ENCODE data around the gene HIPK1. TPM values are rescaled to one million over a fixed set of nuclear protein-coding genes. Genes with fewer than 3 reads are reported as not detected.

HIPK1 gene
- total RNA-seq, 4 donors from 2014 or later, result 54.4 to 67.6 (median 60.0) TPM

DNA sequence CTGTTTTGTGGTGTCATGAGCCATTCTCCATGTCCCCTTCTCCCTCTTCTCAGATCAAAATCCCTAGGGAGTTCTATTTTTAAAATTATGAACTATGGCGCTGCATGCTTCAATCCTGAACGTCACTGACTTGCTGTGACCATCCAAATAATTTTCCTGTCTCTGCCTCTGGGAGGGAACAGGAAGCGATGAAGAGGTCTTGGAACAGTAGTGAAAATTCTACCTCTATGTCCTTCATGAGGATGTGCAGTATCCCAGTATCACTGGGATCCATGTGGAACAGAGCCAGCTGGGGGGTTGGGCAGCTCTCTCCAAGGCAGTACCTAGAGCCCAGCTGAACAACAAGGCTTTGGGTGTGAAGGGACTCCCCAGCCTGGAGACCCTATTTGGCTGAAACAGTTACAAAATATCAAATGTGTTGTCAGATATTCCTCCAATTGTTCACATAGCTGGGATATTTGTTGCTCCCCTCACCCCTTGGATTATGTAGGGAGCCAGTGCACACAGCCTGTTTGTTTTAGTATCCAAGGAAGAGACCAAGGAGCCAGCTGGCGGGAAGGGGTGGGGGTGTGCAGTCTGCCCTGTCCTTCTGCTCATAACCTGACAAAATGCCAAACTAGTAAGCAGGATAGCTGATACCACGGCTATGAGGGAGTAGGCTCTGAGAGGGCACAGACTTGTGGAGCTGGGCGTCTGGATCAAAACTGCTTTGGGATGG lies 16.4 kb upstream of the HIPK1 start:
- intact Hi-C loops (cut with DNase I; ENCODE audit: low total_unique reads), result loop anchor here (2.0 kb wide), 1 partner anchor 16 kb away; the partner anchor contains the start of gene HIPK1
- DNase-seq, result peak in 1 of 2 donors; percentile 34

DNA sequence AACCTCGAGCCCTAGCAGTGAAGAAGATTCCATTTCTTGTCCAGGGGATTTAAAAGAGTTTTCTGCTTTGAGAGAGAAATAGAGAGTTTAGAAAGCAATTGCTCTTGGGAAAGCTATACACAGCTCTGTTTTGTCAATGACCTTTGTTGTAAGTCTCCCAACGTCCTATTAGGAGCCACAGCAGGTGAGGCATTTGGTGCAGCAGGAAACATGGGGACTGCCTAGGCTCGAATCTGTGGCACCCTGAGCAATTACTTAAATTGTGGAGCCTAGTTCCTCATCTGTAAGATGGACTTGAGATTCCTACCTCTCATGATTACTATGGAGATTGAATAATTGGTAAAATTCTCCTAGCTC lies 15.8 kb upstream of the HIPK1 start:
- H3K4me1 ChIP-seq, result peaks cover 17 to 18% of the 10 kb centered on the region in 2 donors
- TF ChIP-seq, protein P1, sequence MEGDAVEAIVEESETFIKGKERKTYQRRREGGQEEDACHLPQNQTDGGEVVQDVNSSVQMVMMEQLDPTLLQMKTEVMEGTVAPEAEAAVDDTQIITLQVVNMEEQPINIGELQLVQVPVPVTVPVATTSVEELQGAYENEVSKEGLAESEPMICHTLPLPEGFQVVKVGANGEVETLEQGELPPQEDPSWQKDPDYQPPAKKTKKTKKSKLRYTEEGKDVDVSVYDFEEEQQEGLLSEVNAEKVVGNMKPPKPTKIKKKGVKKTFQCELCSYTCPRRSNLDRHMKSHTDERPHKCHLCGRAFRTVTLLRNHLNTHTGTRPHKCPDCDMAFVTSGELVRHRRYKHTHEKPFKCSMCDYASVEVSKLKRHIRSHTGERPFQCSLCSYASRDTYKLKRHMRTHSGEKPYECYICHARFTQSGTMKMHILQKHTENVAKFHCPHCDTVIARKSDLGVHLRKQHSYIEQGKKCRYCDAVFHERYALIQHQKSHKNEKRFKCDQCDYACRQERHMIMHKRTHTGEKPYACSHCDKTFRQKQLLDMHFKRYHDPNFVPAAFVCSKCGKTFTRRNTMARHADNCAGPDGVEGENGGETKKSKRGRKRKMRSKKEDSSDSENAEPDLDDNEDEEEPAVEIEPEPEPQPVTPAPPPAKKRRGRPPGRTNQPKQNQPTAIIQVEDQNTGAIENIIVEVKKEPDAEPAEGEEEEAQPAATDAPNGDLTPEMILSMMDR (IDR thresholded peaks at IDR 0.05 in 4 of 5, conservative IDR thresholded peaks at IDR 0.05 in 1 of 5), result no peak
- TF ChIP-seq POLR2A (IDR thresholded peaks at IDR 0.05), result no peak
- no peaks in the 10 kb centered on the region for H3K27me3 ChIP-seq
- in situ Hi-C loops (cut with MboI; ENCODE audit: low sequenced_read_pairs in 4 of 4) (loop anchor here in 2 of 4 donors (25.0 kb wide), 2 partner anchors 526 to 1301 kb away; partner anchors contain the start of genes CAPZA1 (in 1 of the 2), MAGI3 (in 1 of the 2) and ST7L (in 1 of the 2)), intact Hi-C loops (cut with DNase I; ENCODE audit: low total_unique reads) (loop anchor here (2.0 kb wide), 1 partner anchor 16 kb away; the partner anchor contains the start of gene HIPK1)
- H3K9me3 ChIP-seq, result no peaks in the 10 kb centered on the region
- DNase-seq, result no peak
- peaks cover 0 to 22% of the 10 kb centered on the region in 2 donors for H3K36me3 ChIP-seq
- peak overlapping the region in 2 of 4 donors; percentile 4 to 15 for H3K4me3 ChIP-seq
- peak overlapping the region; percentile 67 to 73 (median 72) for H3K27ac ChIP-seq
- peak in 1 of 2 donors; percentile 40 for ATAC-seq

More for the DNA sequence above, 16.4 kb upstream of the HIPK1 start:
- Histone ChIP-seq H3K4me1 (peaks cover 17 to 18% of the 10 kb centered on the region in 2 donors), H3K9me3 (no peaks in the 10 kb centered on the region), H3K4me3 (peak overlapping the region in 2 of 4 donors; percentile 4 to 15), H3K36me3 (peaks cover 0 to 28% of the 10 kb centered on the region in 2 donors), H3K27ac (peak overlapping the region; percentile 67 to 73 (median 72)), H3K27me3 (no peaks in the 10 kb centered on the region)
- ATAC-seq, result peak; percentile 73 to 88
- in situ Hi-C loops (cut with MboI; ENCODE audit: low sequenced_read_pairs in 4 of 4), result loop anchor here in 2 of 4 donors (25.0 kb wide), 2 partner anchors 525 to 1300 kb away; partner anchors contain the start of genes CAPZA1 (in 1 of the 2), MAGI3 (in 1 of the 2) and ST7L (in 1 of the 2)
- no peak for TF ChIP-seq POLR2A (IDR thresholded peaks at IDR 0.05)
- TF ChIP-seq, protein P1 (IDR thresholded peaks at IDR 0.05 in 4 of 5, conservative IDR thresholded peaks at IDR 0.05 in 1 of 5), result no peak

DNA sequence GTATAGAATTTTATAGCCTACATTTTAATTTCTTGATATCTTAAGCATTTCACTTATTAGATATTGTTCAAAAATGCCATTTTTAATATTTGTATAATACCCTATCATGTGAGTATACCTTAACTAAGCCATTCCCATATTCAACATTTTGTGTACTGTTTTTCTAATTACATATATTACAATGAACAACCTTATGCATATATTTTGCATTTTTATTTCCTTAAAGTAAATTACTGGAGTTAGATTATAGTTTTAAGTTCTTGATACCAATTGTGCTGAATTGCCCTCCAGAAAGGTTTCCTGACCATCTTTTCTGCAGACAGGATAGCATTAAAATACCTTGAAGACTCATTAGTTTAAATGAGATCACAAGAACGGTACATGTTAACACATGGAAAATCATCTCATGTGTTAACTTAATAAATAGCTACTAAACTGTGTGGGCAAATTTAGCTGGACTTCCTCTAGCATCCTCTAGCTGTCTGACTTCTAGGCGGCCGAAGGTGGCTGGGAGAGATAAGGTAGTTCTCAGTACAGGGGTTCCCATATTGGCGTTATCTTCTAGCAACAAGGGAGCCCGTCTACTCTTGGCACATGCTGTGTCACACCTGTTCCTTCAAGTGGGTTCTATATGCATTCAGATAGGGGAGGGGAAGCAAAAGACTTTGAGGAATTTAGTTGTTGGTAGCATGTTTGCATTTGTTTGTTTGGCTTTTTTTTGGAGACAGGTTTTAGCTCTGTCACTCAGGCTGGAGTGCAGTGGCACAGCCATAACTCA lies 15.0 kb upstream of the HIPK1 start:
- no peak overlapping the region for H3K4me3 ChIP-seq
- DNase-seq (no peak), ATAC-seq (no peak)
- intact Hi-C loops (cut with DNase I; ENCODE audit: low total_unique reads) (loop anchor here (2.0 kb wide), 1 partner anchor 15 kb away; the partner anchor contains the start of gene HIPK1), in situ Hi-C loops (cut with MboI; ENCODE audit: low sequenced_read_pairs in 4 of 4) (loop anchor here in 2 of 4 donors (25.0 kb wide), 2 partner anchors 527 to 1302 kb away; partner anchors contain the start of genes CAPZA1 (in 1 of the 2), MAGI3 (in 1 of the 2) and ST7L (in 1 of the 2))
- no peaks in the 10 kb centered on the region for H3K9me3 ChIP-seq
- peak overlapping the region in 1 of 4 donors; percentile 73 for H3K27ac ChIP-seq
- TF ChIP-seq, protein P1 (IDR thresholded peaks at IDR 0.05 in 4 of 5, conservative IDR thresholded peaks at IDR 0.05 in 1 of 5), result no peak
- no peak for TF ChIP-seq POLR2A (IDR thresholded peaks at IDR 0.05)
- no peaks in the 10 kb centered on the region for H3K27me3 ChIP-seq
- peaks cover 0 to 15% of the 10 kb centered on the region in 2 donors for H3K36me3 ChIP-seq
- peaks cover 17 to 18% of the 10 kb centered on the region in 2 donors for H3K4me1 ChIP-seq

DNA sequence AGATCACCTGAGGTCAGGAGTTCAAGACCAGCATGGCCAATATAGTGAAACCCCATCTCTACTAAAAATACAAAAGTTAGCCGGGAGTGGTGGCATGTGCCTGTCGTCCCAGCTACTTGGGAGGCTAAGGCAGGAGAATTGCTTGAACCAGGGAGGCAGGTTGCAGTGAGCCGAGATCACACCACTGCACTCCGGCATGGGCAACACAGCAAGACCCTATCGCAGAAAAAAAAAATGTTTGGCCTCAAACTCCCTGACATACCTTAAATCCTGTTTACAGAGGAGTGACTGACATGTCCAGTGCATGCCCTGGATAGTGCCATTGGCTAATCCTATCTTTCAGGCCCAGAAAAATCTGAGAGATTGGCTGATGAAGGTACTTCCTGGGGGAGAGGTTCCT lies 12.2 kb upstream of the HIPK1 start:
- Histone ChIP-seq H3K4me1 (peaks cover 17% of the 10 kb centered on the region in 2 donors), H3K36me3 (peaks cover 0 to under 1% of the 10 kb centered on the region in 2 donors), H3K27me3 (no peaks in the 10 kb centered on the region), H3K4me3 (no peak overlapping the region), H3K27ac (no peak overlapping the region), H3K9me3 (no peaks in the 10 kb centered on the region)
- TF ChIP-seq, protein P1 (IDR thresholded peaks at IDR 0.05 in 4 of 5, conservative IDR thresholded peaks at IDR 0.05 in 1 of 5), result no peak
- no peak for TF ChIP-seq POLR2A (IDR thresholded peaks at IDR 0.05)
- no peak for ATAC-seq
- no peak for DNase-seq
- in situ Hi-C loops (cut with MboI; ENCODE audit: low sequenced_read_pairs in 4 of 4) (loop anchor here in 2 of 4 donors (25.0 kb wide), 2 partner anchors 530 to 1305 kb away; partner anchors contain the start of genes CAPZA1 (in 1 of the 2), MAGI3 (in 1 of the 2) and ST7L (in 1 of the 2)), intact Hi-C loops (cut with DNase I; ENCODE audit: low total_unique reads) (no loop called here)
